ENCODE results near the gene MAMDC2. TPM values are rescaled to one million over a fixed set of nuclear protein-coding genes. Genes with fewer than 3 reads are reported as not detected.

The MAMDC2 gene
- total RNA-seq, 1 donor from 2014 or later, result 28.7 TPM

GRCh38 chr9:69997524-69997923, 46.1 kb upstream of the MAMDC2 start:
- Mint-ChIP-seq H3K36me3 (no peaks in the 10 kb centered on the region), H3K9me3 (no peaks in the 10 kb centered on the region), H3K4me3 (no peak overlapping the region), H3K27me3 (ENCODE audit: insufficient read depth, low read depth) (no peaks in the 10 kb centered on the region), H3K4me1 (no peaks in the 10 kb centered on the region), H3K27ac (no peak overlapping the region)
- H3K36me3 ChIP-seq, result no peaks in the 10 kb centered on the region
- no peak overlapping the region for H3K4me3 ChIP-seq
- H3F3A ChIP-seq (ENCODE audit: low read depth), result no peaks in the 10 kb centered on the region
- no peak overlapping the region for H2AFZ ChIP-seq (replicated peaks)
- no peak for TF ChIP-seq EZH2phosphoT487 (IDR thresholded peaks at IDR 0.05)
- no peak for TF ChIP-seq EZH2 (IDR thresholded peaks at IDR 0.05)
- TF ChIP-seq CTCF (IDR thresholded peaks at IDR 0.05), result no peak
- no peak overlapping the region for H3K4me2 ChIP-seq
- H3K79me2 ChIP-seq (ENCODE audit: low read depth), result no peaks in the 10 kb centered on the region
- no peak overlapping the region for H3K9ac ChIP-seq
- no peak overlapping the region for H3K27ac ChIP-seq
- DNase-seq (ENCODE audit: low spot score), result no peak
- H3K4me1 ChIP-seq, result no peaks in the 10 kb centered on the region
- H4K20me1 ChIP-seq (ENCODE audit: low read depth), result no peaks in the 10 kb centered on the region
- H3K27me3 ChIP-seq, result no peaks in the 10 kb centered on the region
- H3K9me3 ChIP-seq (ENCODE audit: low read depth), result no peaks in the 10 kb centered on the region

GRCh38 chr9:69999315-69999714, 44.3 kb upstream of the MAMDC2 start:
- Mint-ChIP-seq H3K4me3 (no peak overlapping the region), H3K27me3 (ENCODE audit: insufficient read depth, low read depth) (no peaks in the 10 kb centered on the region), H3K4me1 (no peaks in the 10 kb centered on the region), H3K27ac (no peak overlapping the region), H3K9me3 (no peaks in the 10 kb centered on the region), H3K36me3 (no peaks in the 10 kb centered on the region)
- H3K4me1 ChIP-seq, result no peaks in the 10 kb centered on the region
- no peak for TF ChIP-seq EZH2 (IDR thresholded peaks at IDR 0.05)
- no peak for TF ChIP-seq EZH2phosphoT487 (IDR thresholded peaks at IDR 0.05)
- TF ChIP-seq CTCF (IDR thresholded peaks at IDR 0.05), result no peak
- H3K9ac ChIP-seq, result no peak overlapping the region
- H4K20me1 ChIP-seq (ENCODE audit: low read depth), result no peaks in the 10 kb centered on the region
- no peak overlapping the region for H3K4me3 ChIP-seq
- no peak for DNase-seq (ENCODE audit: low spot score)
- no peaks in the 10 kb centered on the region for H3K27me3 ChIP-seq
- no peaks in the 10 kb centered on the region for H3K36me3 ChIP-seq
- H3K27ac ChIP-seq, result no peak overlapping the region
- H3K9me3 ChIP-seq (ENCODE audit: low read depth), result no peaks in the 10 kb centered on the region
- H3F3A ChIP-seq (ENCODE audit: low read depth), result no peaks in the 10 kb centered on the region
- H2AFZ ChIP-seq (replicated peaks), result no peak overlapping the region
- no peak overlapping the region for H3K4me2 ChIP-seq
- no peaks in the 10 kb centered on the region for H3K79me2 ChIP-seq (ENCODE audit: low read depth)

GRCh38 chr9:70000469-70000868, 43.2 kb upstream of the MAMDC2 start:
- H3K9me3 Mint-ChIP-seq, result no peaks in the 10 kb centered on the region
- no peaks in the 10 kb centered on the region for H3F3A ChIP-seq (ENCODE audit: low read depth)

More at GRCh38 chr9:70000469-70000868, 43.2 kb upstream of the MAMDC2 start:
- Mint-ChIP-seq H3K4me3 (no peak overlapping the region), H3K27ac (no peak overlapping the region), H3K36me3 (no peaks in the 10 kb centered on the region), H3K27me3 (ENCODE audit: insufficient read depth, low read depth) (no peaks in the 10 kb centered on the region), H3K4me1 (no peaks in the 10 kb centered on the region)
- Histone ChIP-seq H3K9me3 (ENCODE audit: low read depth) (no peaks in the 10 kb centered on the region), H3K4me1 (no peaks in the 10 kb centered on the region), H3K79me2 (ENCODE audit: low read depth) (no peaks in the 10 kb centered on the region), H3K4me2 (no peak overlapping the region), H3K4me3 (no peak overlapping the region), H3K27ac (no peak overlapping the region), H4K20me1 (ENCODE audit: low read depth) (no peaks in the 10 kb centered on the region), H3K9ac (no peak overlapping the region), H3K36me3 (no peaks in the 10 kb centered on the region), H2AFZ (replicated peaks) (no peak overlapping the region), H3K27me3 (no peaks in the 10 kb centered on the region)
- TF ChIP-seq EZH2phosphoT487 (IDR thresholded peaks at IDR 0.05) (no peak), CTCF (IDR thresholded peaks at IDR 0.05) (no peak), EZH2 (IDR thresholded peaks at IDR 0.05) (no peak)
- DNase-seq (ENCODE audit: low spot score), result no peak
